ENCODE results near the gene RNF186. TPM values are rescaled to one million over a fixed set of nuclear protein-coding genes. Genes with fewer than 3 reads are reported as not detected.

RNF186 gene
- total and polyA plus RNA-seq, 4 donors, result not detected

- no peak for TF ChIP-seq CTCF (IDR thresholded peaks at IDR 0.05; ENCODE audit: control extremely low read depth, extremely low read depth)
- peaks cover 0 to 4% (median 0%) of the 10 kb centered on the region in 3 donors for H3K27me3 ChIP-seq (ENCODE audit: control insufficient read depth in 3 of 3, insufficient read depth in 3 of 3, low read length in 2 of 3)
- peak overlapping the region in 1 of 2 donors; percentile 81 for H3K27ac ChIP-seq (ENCODE audit: low read depth in 1 of 2, low read length in 1 of 2)
- H3K9me3 ChIP-seq (ENCODE audit: control insufficient read depth in 4 of 4, insufficient read depth in 3 of 4, low read length in 3 of 4), result no peaks in the 10 kb centered on the region
- peak overlapping the region; percentile 46 for H3K4me3 ChIP-seq
- no peak for ATAC-seq (ENCODE audit: insufficient read depth, low FRiP score)
- H3K36me3 ChIP-seq (ENCODE audit: control insufficient read depth in 4 of 4, insufficient read depth in 4 of 4, low read length in 4 of 4), result peaks cover 0 to 2% (median 0%) of the 10 kb centered on the region in 4 donors
- WGBS, 2 donors, result 68 to 74% methylated on average over 6 of the region's 6 CpGs
- H3K4me1 ChIP-seq (ENCODE audit: control insufficient read depth in 5 of 5, insufficient read depth in 5 of 5, low read length in 5 of 5), result peaks cover 0 to 15% (median 3%) of the 10 kb centered on the region in 5 donors
- DNase-seq, result no peak
- peak overlapping the region in 1 of 2 donors; percentile 47 for H3K9ac ChIP-seq (ENCODE audit: insufficient read depth in 1 of 2, low read length in 2 of 2)
Measured at GRCh38 chr1:19798486-19799229, 16.4 kb downstream of the RNF186 start.

- H3K4me1 ChIP-seq (ENCODE audit: control insufficient read depth in 5 of 5, insufficient read depth in 5 of 5, low read length in 5 of 5), result peaks cover 0 to 15% (median 3%) of the 10 kb centered on the region in 5 donors
- no peak overlapping the region for H3K4me3 ChIP-seq
- no peak for TF ChIP-seq CTCF (IDR thresholded peaks at IDR 0.05; ENCODE audit: control extremely low read depth, extremely low read depth)
- H3K9ac ChIP-seq (ENCODE audit: insufficient read depth in 1 of 2, low read length in 2 of 2), result no peak overlapping the region
- H3K9me3 ChIP-seq (ENCODE audit: control insufficient read depth in 4 of 4, insufficient read depth in 3 of 4, low read length in 3 of 4), result no peaks in the 10 kb centered on the region
- peaks cover 0 to 4% (median 0%) of the 10 kb centered on the region in 3 donors for H3K27me3 ChIP-seq (ENCODE audit: control insufficient read depth in 3 of 3, insufficient read depth in 3 of 3, low read length in 2 of 3)
- H3K36me3 ChIP-seq (ENCODE audit: control insufficient read depth in 4 of 4, insufficient read depth in 4 of 4, low read length in 4 of 4), result peaks cover 0 to 3% (median 0%) of the 10 kb centered on the region in 4 donors
- H3K27ac ChIP-seq (ENCODE audit: low read depth in 1 of 2, low read length in 1 of 2), result no peak overlapping the region
- peak in 1 of 3 donors; percentile 43 for DNase-seq
- ATAC-seq (ENCODE audit: insufficient read depth, low FRiP score), result no peak
- WGBS, 2 donors, result 78 to 85% methylated on average over 5 of the region's 5 CpGs
Measured at GRCh38 chr1:19797827-19798226, 17.3 kb downstream of the RNF186 start.

- peaks cover 0 to 8% (median under 1%) of the 10 kb centered on the region in 4 donors for H3K36me3 ChIP-seq (ENCODE audit: control insufficient read depth in 4 of 4, insufficient read depth in 4 of 4, low read length in 4 of 4)
- H3K27ac ChIP-seq (ENCODE audit: low read depth in 1 of 2, low read length in 1 of 2), result no peak overlapping the region
- peaks cover 0 to 15% (median 3%) of the 10 kb centered on the region in 5 donors for H3K4me1 ChIP-seq (ENCODE audit: control insufficient read depth in 5 of 5, insufficient read depth in 5 of 5, low read length in 5 of 5)
- DNase-seq (no peak), ATAC-seq (ENCODE audit: insufficient read depth, low FRiP score) (no peak)
- H3K9me3 ChIP-seq (ENCODE audit: control insufficient read depth in 4 of 4, insufficient read depth in 3 of 4, low read length in 3 of 4), result no peaks in the 10 kb centered on the region
- no peak overlapping the region for H3K4me3 ChIP-seq
- no peak for TF ChIP-seq CTCF (IDR thresholded peaks at IDR 0.05; ENCODE audit: control extremely low read depth, extremely low read depth)
- WGBS, 2 donors, result 61 to 74% methylated on average over 4 of the region's 4 CpGs
- H3K9ac ChIP-seq (ENCODE audit: insufficient read depth in 1 of 2, low read length in 2 of 2), result no peak overlapping the region
- H3K27me3 ChIP-seq (ENCODE audit: control insufficient read depth in 3 of 3, insufficient read depth in 3 of 3, low read length in 2 of 3), result no peaks in the 10 kb centered on the region
Measured at GRCh38 chr1:19794583-19794982, 20.5 kb downstream of the RNF186 start.
